Memory B cell (primary cell): ENCODE results near the gene LSS.
A peak's percentile ranks its signal among the peaks of the same experiment; 100 is the strongest.
"Not testable (repeated sequence)": the region's sequence is repeated elsewhere in the genome, so short reads cannot be mapped to it uniquely, and the experiment has no call there.

Experiments
- ATAC-seq: fragments of 150-1000 bp; cut with Tn5 transposase; 2 replicates; pipeline ENCODE4 v1.10.0; 2021; ENCODE audit warnings: low read depth, mild to moderate bottlenecking, moderate library complexity
- DNase-seq, 2 donors: peaks; one replicate each; pipeline ENCODE4 v3.0.0; 2022; ENCODE audit warnings: low spot score in 2 of 2
- H3K27ac Mint-ChIP-seq: one replicate; pipeline ENCODE4 v1.8.0; 2022; ENCODE audit warnings: mild to moderate bottlenecking, moderate library complexity, mixed read lengths
- H3K27me3 Mint-ChIP-seq: one replicate; pipeline ENCODE4 v1.8.0; 2022; ENCODE audit warnings: mixed read lengths
- H3K36me3 Mint-ChIP-seq: one replicate; pipeline ENCODE4 v1.8.0; 2022; ENCODE audit warnings: mild to moderate bottlenecking, mixed read lengths
- H3K4me1 Mint-ChIP-seq: one replicate; pipeline ENCODE4 v1.8.0; 2022; ENCODE audit warnings: mixed read lengths
- H3K4me3 Mint-ChIP-seq: one replicate; pipeline ENCODE4 v1.8.0; 2022; ENCODE audit warnings: mild to moderate bottlenecking, moderate library complexity, mixed read lengths
- H3K9me3 Mint-ChIP-seq: one replicate; pipeline ENCODE4 v1.8.0; 2022; ENCODE audit warnings: mixed read lengths

LSS gene

DNA sequence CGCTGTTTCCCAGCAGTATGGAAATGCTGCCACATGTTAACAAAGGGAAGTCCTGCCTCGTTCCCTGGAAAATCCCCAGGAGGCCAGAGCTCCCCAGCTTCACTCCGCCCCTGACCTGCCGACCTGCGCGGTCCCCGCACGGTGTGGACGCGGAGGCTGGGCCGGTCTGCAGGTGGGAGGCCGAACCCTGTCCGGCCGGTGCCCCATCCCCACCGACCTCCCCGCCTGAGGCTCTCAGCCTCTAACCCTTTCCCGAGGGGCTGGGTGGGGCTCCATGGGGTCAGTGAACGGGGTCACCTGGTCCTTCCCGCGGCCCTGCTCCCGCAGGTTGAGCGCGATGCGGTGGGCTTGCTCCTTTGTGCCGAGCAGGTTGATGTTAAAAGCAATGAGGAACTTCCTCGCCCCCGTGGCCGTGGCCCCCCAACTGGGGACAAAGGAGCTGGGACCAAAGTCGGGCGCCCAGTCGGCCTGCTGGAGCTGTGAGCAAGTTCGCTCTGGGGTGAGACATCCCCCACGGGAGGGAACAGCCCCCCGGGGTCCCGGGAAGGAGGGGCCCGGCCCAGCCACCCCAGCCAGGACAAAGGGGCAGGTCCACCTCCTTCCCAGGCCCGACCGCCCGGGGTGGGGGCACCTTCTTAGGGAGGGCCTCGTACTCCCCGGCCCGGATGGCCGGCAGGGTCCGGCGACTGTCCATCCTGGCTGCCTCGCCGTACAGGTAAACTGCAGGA, 77.1 kb downstream of the LSS start:
- ATAC-seq: no peak
- Mint-ChIP-seq H3K4me1 (no peaks in the 10 kb centered on the region), H3K9me3 (no peaks in the 10 kb centered on the region), H3K27ac (no peak overlapping the region), H3K27me3 (peaks cover 3% of the 10 kb centered on the region), H3K4me3 (no peak overlapping the region), H3K36me3 (peaks cover 2% of the 10 kb centered on the region)
- no peak for DNase-seq

DNA sequence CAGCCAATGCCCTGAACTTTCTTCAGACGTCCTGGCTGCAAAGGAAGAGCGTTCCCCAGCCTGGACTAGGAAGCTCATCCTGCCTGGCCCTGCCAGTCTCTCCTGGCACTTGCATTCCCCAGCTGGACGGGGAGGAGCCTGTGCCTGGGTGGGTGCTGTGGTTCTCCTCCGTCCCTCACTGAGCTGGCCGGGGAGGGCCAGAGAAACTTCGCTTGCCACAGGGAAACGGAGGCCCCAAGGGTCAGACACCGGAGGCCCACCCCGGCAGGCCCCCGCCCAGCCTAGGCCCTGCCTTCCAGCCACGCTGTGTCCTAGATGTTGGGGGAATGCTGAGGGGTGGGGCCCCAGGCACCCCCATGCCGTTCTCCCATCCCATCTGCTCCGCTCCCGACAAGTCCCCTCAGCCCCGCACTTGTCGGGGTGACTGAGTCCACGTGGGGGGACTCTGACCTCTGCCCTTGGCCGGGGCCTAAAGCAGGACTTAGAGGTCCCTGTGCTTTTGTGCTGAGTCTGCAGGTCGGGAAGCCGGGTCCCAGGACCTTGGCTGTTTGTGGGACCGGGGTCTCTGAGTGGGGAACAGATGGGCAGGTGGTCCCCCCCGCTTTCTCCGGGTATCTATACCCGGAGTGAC, 78.0 kb downstream of the LSS start:
- no peaks in the 10 kb centered on the region for H3K9me3 Mint-ChIP-seq
- H3K27ac Mint-ChIP-seq: no peak overlapping the region
- no peaks in the 10 kb centered on the region for H3K36me3 Mint-ChIP-seq
- no peak for ATAC-seq
- no peak overlapping the region for H3K4me3 Mint-ChIP-seq
- H3K27me3 Mint-ChIP-seq: peaks cover 3% of the 10 kb centered on the region
- no peaks in the 10 kb centered on the region for H3K4me1 Mint-ChIP-seq
- DNase-seq: no peak

DNA sequence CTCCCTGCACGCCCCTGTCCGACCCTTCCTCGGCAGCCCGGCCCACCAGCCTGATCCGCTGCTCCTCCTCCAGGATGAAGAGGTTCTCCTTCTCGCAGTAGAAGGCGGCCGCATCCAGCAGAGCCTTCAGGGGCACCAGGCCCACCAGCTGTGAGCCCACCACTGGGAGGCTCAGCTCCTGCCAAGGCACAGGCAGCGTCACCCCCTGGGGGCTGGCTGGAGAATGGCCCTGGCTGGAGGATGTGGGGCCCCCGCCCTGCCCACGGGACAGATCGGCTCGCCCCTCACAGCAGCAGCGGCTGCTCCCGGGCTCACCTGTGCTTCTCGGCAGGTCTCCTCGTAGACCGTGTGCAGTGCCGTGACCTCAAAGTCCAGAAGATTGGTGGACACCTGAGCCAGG, 78.5 kb downstream of the LSS start:
- Mint-ChIP-seq H3K36me3 (no peaks in the 10 kb centered on the region), H3K4me1 (no peaks in the 10 kb centered on the region), H3K27ac (no peak overlapping the region), H3K4me3 (no peak overlapping the region), H3K9me3 (no peaks in the 10 kb centered on the region), H3K27me3 (peaks cover 3% of the 10 kb centered on the region)
- ATAC-seq (no peak), DNase-seq (no peak)

DNA sequence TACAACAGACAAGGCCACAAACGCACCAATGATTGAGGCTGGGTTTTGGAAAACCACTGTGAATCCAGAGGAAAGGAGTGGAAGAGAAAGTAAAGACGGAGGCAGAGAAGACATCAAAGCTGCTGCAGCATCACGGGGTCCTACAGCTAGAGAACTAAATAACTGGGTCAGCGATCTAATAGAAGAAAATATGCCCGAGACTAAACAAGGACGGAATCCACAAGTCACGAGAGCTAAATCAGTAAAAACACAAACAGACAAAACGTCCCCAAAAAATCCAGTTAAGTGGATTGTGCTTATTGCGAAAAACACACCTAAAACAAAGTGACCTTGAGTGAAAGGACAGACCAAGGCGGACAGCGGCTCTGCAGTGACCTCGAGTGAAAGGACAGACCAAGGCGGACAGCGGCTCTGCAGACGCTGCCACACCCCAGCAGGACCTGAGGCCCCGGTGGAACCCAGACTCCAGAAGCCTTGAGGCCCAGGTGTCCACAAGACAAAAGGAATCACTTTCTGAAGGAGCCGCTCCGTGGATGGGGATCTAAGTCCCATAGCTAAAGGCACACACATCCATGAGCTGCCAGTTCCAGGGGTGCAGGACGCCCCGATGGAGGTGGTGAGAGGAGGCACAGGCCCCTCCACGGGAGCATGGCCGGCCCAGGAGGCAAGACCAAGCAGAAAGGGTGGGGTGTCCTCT, 79.2 kb downstream of the LSS start:
- H3K4me1 Mint-ChIP-seq: peaks cover 3% of the 10 kb centered on the region
- no peak overlapping the region for H3K27ac Mint-ChIP-seq
- ATAC-seq (no peak), DNase-seq (no peak)
- H3K36me3 Mint-ChIP-seq: no peaks in the 10 kb centered on the region
- H3K9me3 Mint-ChIP-seq: no peaks in the 10 kb centered on the region
- H3K27me3 Mint-ChIP-seq: peaks cover 4% of the 10 kb centered on the region
- H3K4me3 Mint-ChIP-seq: no peak overlapping the region

DNA sequence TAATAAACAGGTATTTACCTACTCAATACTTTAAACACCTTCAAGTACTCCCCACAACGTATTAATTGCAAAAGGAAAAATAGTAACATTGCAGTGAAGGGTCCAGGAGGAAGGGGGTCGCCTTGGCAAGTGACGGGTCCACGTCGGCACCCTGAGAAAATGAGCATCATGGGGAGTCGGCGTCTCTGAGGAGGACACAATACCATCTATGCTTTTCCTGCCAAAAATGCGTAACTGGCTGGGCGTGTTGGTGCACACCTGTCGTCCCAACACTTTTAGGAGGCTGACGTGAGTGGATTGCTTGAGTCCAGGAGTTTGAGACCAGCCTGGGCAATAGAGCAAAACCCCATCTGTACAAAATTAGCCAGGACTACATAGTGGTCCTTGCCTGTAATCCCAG, 80.5 kb downstream of the LSS start:
- H3K36me3 Mint-ChIP-seq: no peaks in the 10 kb centered on the region
- ATAC-seq: no peak
- no peaks in the 10 kb centered on the region for H3K9me3 Mint-ChIP-seq
- peaks cover 7% of the 10 kb centered on the region for H3K4me1 Mint-ChIP-seq
- H3K27me3 Mint-ChIP-seq: peaks cover 4% of the 10 kb centered on the region
- no peak overlapping the region for H3K27ac Mint-ChIP-seq
- DNase-seq: no peak
- no peak overlapping the region for H3K4me3 Mint-ChIP-seq

DNA sequence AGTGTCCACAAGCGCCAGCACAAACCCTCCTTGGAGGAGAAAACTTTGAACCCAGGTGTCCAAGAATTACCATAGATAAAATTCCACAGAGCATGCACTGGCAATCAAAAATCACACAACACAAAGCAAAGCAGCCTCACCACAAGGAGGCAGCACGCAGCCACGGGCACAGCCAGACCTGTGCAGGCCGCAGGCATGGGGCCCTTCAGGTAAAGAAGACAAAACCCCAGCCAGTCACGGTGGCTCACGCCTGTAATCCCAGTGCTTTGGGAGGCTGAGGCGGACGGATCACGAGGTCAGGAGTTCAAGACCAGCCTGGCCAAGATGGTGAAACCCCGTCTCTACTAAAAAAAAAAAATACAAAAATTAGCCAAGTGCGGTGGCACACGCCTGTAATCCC, 81.1 kb downstream of the LSS start:
- H3K9me3 Mint-ChIP-seq, H3K27ac Mint-ChIP-seq: not testable (repeated sequence)

DNA sequence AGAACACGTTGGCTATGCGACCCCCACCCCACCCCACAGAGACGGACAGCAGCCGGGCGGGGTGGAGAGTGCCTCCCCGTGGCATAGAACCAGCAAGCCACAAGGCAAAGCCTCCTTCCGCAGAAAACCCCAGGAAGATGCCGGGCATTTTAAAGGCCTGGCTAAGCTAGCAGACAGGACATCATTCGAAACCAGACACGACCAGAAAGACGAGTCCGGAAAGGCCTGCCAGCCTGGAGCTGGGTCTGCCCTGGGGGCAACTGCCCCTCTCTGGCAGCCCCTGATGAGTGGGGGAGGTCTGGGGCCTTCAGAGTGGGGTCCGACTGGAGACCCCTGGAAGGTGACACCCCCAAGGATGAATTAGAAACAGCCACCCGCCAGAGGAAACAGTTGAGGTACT, 81.7 kb downstream of the LSS start:
- H3K4me3 Mint-ChIP-seq: no peak overlapping the region
- no peak overlapping the region for H3K27ac Mint-ChIP-seq
- H3K4me1 Mint-ChIP-seq: peaks cover 7% of the 10 kb centered on the region
- H3K36me3 Mint-ChIP-seq: no peaks in the 10 kb centered on the region
- H3K27me3 Mint-ChIP-seq: peaks cover 4% of the 10 kb centered on the region
- ATAC-seq (no peak), DNase-seq (no peak)
- no peaks in the 10 kb centered on the region for H3K9me3 Mint-ChIP-seq

More for the DNA sequence above, 81.1 kb downstream of the LSS start:
- not testable (repeated sequence) for H3K4me3 Mint-ChIP-seq, DNase-seq, ATAC-seq, H3K36me3 Mint-ChIP-seq, H3K27me3 Mint-ChIP-seq, H3K4me1 Mint-ChIP-seq

DNA sequence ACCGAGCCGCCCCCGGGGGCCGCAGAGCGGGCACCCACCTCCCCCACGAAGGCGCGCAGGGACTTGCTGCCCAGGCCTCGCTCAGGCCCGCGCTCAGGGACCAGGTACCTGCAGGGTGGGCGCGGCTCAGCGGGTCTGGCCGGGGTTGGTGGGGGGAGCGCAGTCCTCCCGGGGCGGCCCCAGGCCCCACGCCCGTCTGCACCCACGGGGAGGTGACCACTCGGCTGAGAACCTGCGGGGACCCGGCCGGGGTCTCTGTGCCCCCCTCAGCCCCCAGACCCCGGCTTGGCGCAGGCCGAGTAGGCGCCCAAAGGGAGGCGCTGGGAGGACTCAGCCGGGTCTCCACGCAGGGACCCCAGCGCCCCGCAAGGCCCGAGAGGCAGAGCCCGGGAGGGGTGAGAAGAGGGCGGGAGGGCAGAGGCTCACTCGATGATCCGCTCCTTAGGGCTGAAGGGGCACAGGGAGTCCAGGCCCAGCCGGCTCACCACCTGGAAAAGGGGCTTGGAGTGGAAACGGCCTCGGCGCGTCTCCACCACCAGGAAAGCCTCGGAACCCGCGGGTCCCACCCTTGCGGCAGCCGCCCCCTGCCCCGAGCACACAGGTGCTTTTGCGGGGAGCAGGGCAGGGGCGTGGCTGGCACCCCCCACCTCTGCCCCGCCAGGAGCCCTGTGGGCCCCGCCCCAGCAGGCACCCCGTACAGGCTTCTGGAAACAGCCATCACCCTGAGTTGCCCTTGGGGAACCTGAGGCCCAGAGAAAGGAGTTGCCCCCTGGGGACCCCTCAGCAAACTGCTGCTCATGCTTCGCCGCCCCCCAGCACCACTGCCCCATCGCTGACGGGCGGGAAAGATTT, 82.5 kb downstream of the LSS start:
- ATAC-seq (no peak), DNase-seq (no peak)
- peaks cover 7% of the 10 kb centered on the region for H3K4me1 Mint-ChIP-seq
- no peak overlapping the region for H3K27ac Mint-ChIP-seq
- H3K4me3 Mint-ChIP-seq: no peak overlapping the region
- no peaks in the 10 kb centered on the region for H3K9me3 Mint-ChIP-seq
- no peaks in the 10 kb centered on the region for H3K36me3 Mint-ChIP-seq
- H3K27me3 Mint-ChIP-seq: peaks cover 4% of the 10 kb centered on the region

DNA sequence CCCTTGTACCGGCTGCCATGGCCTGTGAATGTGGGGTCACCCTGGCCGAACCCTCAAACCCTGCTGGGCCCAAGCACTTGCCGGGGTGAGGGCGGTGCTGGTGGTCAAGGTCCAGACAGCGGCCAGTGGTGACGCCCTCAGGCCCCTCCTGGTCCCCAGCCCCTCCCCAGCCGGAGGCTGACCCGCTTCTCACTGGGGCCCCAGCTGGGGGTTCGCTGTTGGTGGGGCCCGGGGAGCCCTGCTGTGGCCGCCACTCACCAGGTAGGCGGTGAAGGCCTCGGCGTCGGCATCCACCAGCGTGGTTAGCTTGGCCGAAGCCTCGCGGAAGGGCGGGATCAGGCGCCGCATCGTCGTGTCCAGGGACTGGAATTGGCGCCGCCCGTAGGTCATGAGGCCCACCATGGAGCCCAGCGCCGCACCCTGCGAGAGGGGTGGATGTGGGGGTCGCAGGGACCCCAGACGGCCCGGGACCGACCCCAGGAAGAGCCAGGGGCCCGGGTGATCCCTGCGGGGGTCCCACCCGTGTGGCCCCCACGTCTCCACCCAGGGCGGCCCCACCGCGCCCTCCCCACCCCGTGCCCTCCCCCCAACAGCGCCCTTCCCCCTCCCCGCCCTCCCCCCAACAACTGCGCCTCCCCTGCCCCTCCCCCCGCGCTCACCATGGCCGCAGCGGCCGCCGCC, 83.3 kb downstream of the LSS start:
- Mint-ChIP-seq H3K9me3 (no peaks in the 10 kb centered on the region), H3K36me3 (no peaks in the 10 kb centered on the region), H3K4me3 (no peak overlapping the region), H3K4me1 (peaks cover 10% of the 10 kb centered on the region), H3K27ac (peak overlapping the region; percentile 91), H3K27me3 (peaks cover 7% of the 10 kb centered on the region)
- ATAC-seq (no peak), DNase-seq (no peak)

DNA sequence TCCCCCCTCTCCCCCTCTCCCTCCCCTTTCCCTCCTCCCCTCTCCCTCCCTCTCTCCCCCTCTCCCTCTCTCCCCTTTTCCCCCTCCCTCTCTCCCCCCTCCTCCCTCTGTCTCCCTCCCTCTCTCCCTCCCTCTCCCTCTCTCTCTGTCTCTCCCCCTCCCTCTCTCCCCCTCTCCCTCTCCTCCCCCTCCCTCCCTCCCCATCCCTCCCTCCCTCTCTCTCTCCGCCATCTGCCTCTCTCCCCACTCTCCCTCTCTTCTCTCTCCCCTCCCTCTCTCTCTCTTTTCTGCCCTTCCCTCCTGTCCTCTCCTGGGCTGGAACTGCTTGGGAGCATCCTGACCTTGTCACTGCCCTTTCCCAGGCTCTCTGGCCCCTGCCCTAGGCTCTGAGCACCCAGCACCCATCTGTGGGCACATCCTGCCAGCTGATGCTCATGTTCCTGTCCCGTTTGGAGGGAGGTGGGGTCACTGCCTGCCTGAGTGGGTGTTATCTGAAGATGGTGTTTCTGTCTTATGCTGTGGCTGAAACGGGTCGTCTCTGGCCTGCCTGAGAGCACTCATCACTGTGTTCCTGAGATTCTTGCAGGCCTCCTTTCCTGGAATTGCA, 84.0 kb downstream of the LSS start:
- H3K4me3 Mint-ChIP-seq: peak overlapping the region; percentile 71
- peaks cover 9% of the 10 kb centered on the region for H3K27me3 Mint-ChIP-seq
- H3K36me3 Mint-ChIP-seq: no peaks in the 10 kb centered on the region
- no peaks in the 10 kb centered on the region for H3K9me3 Mint-ChIP-seq
- ATAC-seq (no peak), DNase-seq (no peak)
- peaks cover 10% of the 10 kb centered on the region for H3K4me1 Mint-ChIP-seq
- peak overlapping the region; percentile 91 for H3K27ac Mint-ChIP-seq

DNA sequence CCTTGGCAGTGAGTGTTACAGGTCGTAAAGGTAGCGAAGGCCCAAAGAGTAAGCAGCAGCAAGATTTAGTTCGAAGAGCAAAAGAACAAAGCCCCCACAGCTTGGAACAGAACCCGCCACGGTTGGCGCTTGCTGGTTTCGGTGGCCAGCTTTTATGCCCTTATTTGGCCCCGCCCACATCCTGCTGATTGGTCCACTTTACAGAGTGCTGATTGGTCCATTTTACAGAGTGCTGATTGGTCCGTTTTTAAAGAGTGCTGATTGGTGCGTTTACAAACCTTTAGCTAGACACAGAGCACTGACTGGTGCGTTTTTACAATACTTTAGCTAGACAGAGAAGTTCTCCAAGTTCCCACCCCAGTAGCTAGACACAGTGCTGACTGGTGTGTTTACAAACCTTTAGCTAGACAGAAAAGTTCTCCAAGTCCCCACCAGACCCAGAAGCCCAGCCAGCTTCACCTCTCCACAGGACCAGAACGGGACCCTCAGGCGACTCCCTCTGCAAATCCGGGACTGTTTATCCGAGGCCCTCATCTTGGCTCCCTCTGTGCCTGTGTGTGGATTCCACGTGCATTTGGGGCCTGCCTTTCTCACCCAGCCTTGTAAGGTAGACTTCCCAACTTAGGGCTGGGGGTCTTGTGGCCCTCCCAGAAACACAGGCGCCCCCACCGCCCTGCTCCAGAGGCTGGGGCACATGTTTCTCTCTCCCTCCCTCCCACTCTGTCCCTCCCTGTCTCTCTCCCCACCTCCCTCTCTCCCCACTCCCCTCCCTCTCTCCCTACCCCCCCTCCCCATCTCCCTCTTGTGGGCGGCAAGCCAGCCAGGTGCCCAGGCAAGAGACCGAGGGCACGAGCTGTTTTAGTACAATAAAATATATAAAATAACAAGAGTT, 85.7 kb downstream of the LSS start:
- DNase-seq: no peak
- peaks cover 10% of the 10 kb centered on the region for H3K4me1 Mint-ChIP-seq
- ATAC-seq: no peak
- no peak overlapping the region for H3K27ac Mint-ChIP-seq
- H3K36me3 Mint-ChIP-seq: no peaks in the 10 kb centered on the region
- no peak overlapping the region for H3K4me3 Mint-ChIP-seq
- no peaks in the 10 kb centered on the region for H3K9me3 Mint-ChIP-seq
- peaks cover 6% of the 10 kb centered on the region for H3K27me3 Mint-ChIP-seq

DNA sequence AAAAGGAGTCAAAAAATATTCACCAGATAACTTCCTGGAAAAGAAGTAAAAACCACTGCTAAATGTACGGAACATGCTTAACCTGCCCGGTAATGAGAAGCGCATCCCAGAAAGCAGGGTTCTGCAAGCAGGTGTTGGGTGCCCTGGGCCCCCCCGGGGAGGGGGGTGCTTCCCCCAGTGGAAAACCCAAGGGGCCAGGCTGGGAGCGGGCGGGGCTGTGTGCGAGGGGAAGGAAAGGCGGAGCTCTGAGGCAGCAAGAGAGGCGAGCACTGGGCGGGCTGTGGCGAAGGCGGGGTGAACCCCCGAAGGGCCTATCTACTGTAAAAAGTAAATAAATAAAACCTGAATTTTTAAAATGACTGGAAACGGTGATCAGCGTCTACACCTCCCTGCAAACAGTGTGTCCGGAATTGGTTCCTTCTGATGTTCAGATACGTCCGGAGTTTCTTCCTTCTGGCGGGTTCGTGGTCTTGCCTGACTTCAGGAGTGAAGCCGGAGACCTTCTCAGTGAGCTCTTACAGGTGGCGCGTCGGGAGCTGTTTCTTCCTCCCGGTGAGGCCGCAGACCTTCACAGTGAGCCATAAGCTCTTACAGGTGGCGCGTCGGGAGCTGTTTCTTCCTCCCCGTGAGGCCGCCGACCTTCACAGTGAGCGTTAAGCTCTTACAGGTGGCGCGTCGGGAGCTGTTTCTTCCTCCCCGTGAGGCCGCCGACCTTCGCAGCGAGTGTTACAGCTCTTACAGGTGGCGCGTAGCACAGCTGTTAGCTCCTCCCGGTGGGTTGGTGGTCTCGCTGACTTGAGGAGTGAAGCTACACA, 86.6 kb downstream of the LSS start:
- no peak overlapping the region for H3K27ac Mint-ChIP-seq
- H3K4me3 Mint-ChIP-seq: no peak overlapping the region
- DNase-seq: no peak
- H3K27me3 Mint-ChIP-seq: peaks cover 6% of the 10 kb centered on the region
- H3K9me3 Mint-ChIP-seq: no peaks in the 10 kb centered on the region
- H3K36me3 Mint-ChIP-seq: no peaks in the 10 kb centered on the region
- peaks cover 10% of the 10 kb centered on the region for H3K4me1 Mint-ChIP-seq
- no peak for ATAC-seq
